ENCODE measurements around the gene EPN2. TPM values are rescaled to one million over a fixed set of nuclear protein-coding genes. Genes with fewer than 3 reads are reported as not detected.

Gene EPN2
- total RNA-seq, 1 donor from 2014 or later, result 30.8 TPM

DNA sequence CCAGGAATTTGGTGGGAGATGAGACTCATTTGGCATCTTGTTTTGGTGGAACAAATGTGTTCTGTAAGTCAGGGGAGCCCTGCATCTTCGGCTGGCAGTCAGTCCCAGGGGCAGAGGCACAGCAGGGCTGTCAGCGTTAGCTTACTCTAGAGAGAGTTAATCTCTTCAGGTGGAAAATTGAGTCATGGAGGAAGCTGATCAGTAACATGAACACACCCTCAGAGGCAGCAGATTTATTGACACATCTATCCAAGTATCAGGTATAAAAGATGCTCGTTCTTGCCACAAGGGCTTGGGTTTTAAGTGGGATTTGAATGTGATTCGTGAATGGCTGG is 55.2 kb downstream of the EPN2 start:
- DNase-seq (ENCODE audit: low read depth, low spot score), result no peak

GRCh38 chr17:19294443-19294842 is 57.3 kb downstream of the EPN2 start:
- no peak for DNase-seq (ENCODE audit: low read depth, low spot score)

DNA sequence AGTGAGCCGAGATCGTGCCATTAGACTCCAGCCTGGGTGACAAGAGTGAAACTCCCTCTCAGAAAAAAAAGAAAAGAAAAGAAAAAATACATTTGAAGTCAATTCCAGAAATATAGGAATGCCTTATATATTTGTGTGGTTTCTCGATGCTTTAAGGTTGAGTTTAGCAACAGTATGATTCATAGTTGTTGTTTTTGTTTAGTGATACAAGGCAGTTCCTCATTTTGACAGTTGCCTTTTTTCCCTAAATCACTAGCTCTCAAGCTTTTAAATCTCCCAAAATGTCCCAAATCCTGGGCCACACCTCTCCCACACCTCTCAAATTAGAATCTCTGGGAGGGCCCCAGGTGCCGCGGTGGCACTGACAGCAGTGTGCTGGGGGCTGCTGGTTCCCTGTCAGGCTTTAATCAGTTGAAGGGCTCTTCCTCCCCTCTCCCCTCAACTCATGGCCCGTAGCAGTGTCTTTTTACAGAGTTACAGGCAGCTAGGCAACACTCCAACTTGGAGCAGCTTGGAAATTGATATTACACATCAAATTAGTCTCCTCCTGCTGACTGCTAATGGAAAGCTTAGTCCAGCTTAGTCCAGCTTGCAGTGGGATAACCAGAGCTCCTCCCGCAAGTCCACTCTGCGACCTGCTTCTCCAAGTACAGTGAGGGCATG is 58.4 kb downstream of the EPN2 start:
- DNase-seq (ENCODE audit: low read depth, low spot score), result no peak

- DNase-seq (ENCODE audit: low read depth, low spot score), result no peak
Observed at GRCh38 chr17:19296786-19297778, 59.9 kb downstream of the EPN2 start.

- DNase-seq (ENCODE audit: low read depth, low spot score), result no peak
Observed at GRCh38 chr17:19298569-19299213, 61.5 kb downstream of the EPN2 start.

DNA sequence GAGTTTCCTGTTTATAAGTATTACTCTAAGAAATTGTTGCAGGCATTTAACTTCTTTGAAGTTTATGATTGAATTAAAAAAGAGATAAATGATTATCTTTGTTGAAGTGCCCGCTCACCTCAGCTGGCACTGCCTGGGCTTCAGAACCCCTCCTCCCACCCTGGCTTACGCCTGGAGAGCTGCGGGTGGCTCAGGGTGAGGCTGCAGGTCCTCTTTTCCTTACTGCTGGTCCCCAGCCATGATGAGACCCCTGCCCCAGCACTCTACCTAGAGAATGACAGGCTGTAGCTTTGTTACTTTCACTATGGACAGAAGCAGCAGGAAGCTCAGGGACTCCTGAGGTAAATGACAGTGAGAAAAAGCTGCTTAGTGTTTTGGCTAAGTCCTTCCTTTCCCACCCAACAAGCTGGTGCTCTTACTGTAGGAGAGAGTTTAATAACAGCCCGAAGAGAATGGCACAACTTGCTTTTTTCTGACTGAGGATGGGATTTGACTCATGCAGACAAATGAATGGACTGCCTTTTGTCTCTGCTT is 62.1 kb downstream of the EPN2 start:
- DNase-seq (ENCODE audit: low read depth, low spot score), result no peak

GRCh38 chr17:19299866-19300265 is 62.7 kb downstream of the EPN2 start:
- no peak for DNase-seq (ENCODE audit: low read depth, low spot score)

DNA sequence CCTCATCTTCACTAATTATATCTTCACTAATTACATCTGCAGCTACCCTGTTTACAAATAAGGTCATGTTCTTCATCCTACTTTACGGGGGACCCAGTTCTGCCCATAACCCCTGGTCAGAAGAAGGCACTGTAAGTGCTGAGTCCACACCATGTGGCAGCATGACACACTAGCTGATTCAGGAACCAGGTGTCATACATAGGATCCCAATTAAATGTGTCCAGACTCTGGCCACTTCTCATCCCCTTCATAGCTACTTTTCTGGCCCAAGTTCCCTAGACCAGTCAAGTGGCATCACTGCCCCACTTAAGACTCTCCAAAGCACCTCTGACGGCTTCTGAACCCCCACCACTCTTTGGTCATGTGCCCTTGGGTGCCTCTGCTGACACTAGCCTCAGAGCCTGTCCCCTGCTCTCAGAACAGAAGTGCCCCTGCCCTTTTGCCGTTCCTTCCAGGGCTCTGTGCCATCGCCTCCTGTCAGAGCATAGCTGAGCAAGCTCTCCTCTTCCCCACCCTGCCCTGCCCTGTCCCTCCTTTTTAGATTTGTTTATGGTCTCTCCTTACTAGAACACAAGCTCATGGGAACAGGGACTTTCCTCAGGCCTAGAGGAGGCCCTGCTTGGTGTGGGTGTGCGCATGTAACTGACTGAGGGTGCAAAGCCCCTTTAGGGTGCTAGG is 64.2 kb downstream of the EPN2 start:
- DNase-seq (ENCODE audit: low read depth, low spot score), result no peak

GRCh38 chr17:19301973-19302372 is 64.8 kb downstream of the EPN2 start:
- DNase-seq (ENCODE audit: low read depth, low spot score), result no peak

- DNase-seq (ENCODE audit: low read depth, low spot score), result no peak
Observed at GRCh38 chr17:19302791-19303331, 65.7 kb downstream of the EPN2 start.

GRCh38 chr17:19303367-19303776 is 66.2 kb downstream of the EPN2 start:
- no peak for DNase-seq (ENCODE audit: low read depth, low spot score)

DNA sequence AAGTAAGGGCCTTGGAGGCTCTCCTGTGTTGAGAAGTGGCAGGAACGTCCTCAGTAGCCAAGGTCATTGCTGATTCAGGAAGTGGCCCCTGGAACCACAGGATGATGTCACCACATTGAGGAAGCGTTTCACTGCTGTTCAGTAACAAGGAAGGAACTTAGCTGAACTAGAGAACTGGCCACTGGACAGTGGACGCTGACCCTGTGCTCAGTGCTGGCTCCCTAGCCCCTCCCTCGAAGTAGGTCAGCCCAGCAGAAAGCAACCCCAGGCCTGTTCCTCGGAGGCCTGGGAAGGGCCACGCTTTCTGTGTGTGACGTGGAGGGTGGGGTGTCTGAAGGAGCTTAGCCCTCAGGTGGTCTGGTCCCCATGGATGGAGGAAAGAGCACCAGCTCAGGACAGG is 67.0 kb downstream of the EPN2 start:
- DNase-seq (ENCODE audit: low read depth, low spot score), result peak; percentile 51

GRCh38 chr17:19304751-19305150 is 67.6 kb downstream of the EPN2 start:
- no peak for DNase-seq (ENCODE audit: low read depth, low spot score)

DNA sequence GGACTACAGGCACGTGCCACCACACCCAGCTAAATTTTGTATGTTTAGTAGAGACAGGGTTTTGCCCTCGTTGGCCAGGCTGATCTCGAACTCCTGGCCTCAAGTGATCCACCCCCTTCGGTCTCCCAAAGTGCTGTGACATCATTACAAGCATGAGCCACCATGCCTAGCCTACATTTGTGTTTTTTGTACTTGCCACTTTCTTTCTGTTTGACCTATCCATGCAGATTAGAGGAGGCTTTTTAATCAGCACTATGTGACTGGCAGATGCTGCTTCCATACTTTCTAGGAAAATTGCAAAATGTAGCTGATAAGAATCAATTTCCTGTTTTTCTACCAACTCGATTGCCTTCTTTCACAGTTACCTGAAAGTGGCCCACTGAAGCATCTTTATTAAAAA is 68.1 kb downstream of the EPN2 start:
- DNase-seq (ENCODE audit: low read depth, low spot score), result no peak

- DNase-seq (ENCODE audit: low read depth, low spot score), result no peak
Observed at GRCh38 chr17:19305761-19306159, 68.6 kb downstream of the EPN2 start.

- no peak for DNase-seq (ENCODE audit: low read depth, low spot score)
Observed at GRCh38 chr17:19306160-19307111, 69.3 kb downstream of the EPN2 start.

GRCh38 chr17:19307521-19307920 is 70.4 kb downstream of the EPN2 start:
- no peak for DNase-seq (ENCODE audit: low read depth, low spot score)

GRCh38 chr17:19308398-19308797 is 71.2 kb downstream of the EPN2 start:
- DNase-seq (ENCODE audit: low read depth, low spot score), result no peak

GRCh38 chr17:19309701-19310100 is 72.5 kb downstream of the EPN2 start:
- DNase-seq (ENCODE audit: low read depth, low spot score), result no peak

- DNase-seq (ENCODE audit: low read depth, low spot score), result no peak
Observed at GRCh38 chr17:19310151-19310550, 73.0 kb downstream of the EPN2 start.

Data from pulmonary artery endothelial cell (primary cell).